ENCODE measurements around the gene CREB3L2. TPM values are rescaled to one million over a fixed set of nuclear protein-coding genes. Genes with fewer than 3 reads are reported as not detected.

CREB3L2 gene
- total and polyA plus RNA-seq, 2 of the 4 experiments (the other 2 are of a cell fraction) = 42.3 to 57.9 TPM

DNA sequence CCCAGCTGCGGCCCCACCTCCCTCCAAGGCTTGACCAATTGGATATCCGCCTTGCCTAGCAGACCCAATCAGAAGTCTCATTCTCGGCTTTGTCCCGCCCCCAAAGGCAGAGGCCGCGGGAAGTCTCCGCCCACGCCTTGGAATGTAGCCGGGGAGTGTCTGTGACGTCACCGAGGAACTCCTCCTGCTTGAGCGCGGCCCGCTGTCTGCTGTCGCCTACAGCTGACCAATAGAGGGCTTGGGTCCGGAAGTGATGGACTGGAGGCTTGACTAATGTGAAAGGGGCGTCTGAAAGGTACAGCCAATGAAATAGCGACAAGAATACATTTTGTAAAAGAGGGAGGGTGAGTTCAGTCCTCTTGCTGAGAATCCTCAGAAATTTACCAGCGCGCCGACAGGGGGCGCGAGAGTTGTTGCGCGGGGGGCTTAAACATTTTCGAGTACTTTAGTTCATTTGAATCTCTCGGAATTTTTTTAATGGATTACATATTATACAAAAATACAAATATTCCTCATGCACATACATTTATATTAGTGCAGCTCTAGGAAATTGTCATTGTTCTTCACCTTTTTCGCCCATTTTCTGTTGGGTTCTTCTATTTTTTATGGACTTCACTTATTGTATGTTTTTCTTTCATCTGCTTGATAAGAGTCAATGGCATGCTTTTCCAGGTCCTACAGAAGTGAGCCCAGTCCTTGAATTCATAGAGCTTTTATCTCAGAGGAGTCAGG is 376 bp upstream of the CREB3L2 start:
- Histone ChIP-seq H2BK15ac (ENCODE audit: low read depth, low read length) (no peak overlapping the region), H2BK120ac (ENCODE audit: low read depth, low read length) (no peak overlapping the region), H3K27ac (ENCODE audit: insufficient read depth, low read length) (no peak overlapping the region; the same call in 1 of the 2 replicates), H3K9ac (ENCODE audit: low read depth, low read length) (no peak overlapping the region), H3K79me1 (ENCODE audit: low read depth in 1 of 2, low read length in 2 of 2) (peaks cover 0 to 33% of the 10 kb centered on the region in 2 experiments; a peak in 2 of 4 replicates), H4K91ac (ENCODE audit: insufficient read depth, low read depth, low read length) (no peak overlapping the region), H3K14ac (replicated peaks; ENCODE audit: low read depth, low read length) (no peak overlapping the region), H3K9me1 (ENCODE audit: insufficient read depth, low read length) (peaks cover 9% of the 10 kb centered on the region), H2AK5ac (ENCODE audit: low read depth, low read length) (no peak overlapping the region), H4K5ac (ENCODE audit: low read depth, low read length) (no peak overlapping the region), H3K4me1 (ENCODE audit: control insufficient read depth, insufficient read depth, low read length) (peaks cover 6% of the 10 kb centered on the region), H4K20me1 (ENCODE audit: insufficient read depth, low read length) (peaks cover 22% of the 10 kb centered on the region; the same call in 1 of the 2 replicates), H3K56ac (ENCODE audit: extremely low read depth, insufficient read depth, low read length) (no peak overlapping the region), H3K4me3 (ENCODE audit: insufficient read depth, low read depth, low read length) (peak overlapping the region; percentile 85), H3K27me3 (ENCODE audit: control insufficient read depth, insufficient read depth, low read length) (no peaks in the 10 kb centered on the region), H2AFZ (replicated peaks; ENCODE audit: low read length, poor library complexity) (peak overlapping the region; percentile 93), H3K23ac (ENCODE audit: low read depth, low read length) (no peak overlapping the region), H3K9me3 (ENCODE audit: control insufficient read depth, insufficient read depth, low read length) (no peaks in the 10 kb centered on the region), H2AK9ac (replicated peaks; ENCODE audit: low read depth, low read length, poor library complexity) (peak overlapping the region; percentile 34), H3K4me2 (ENCODE audit: low read depth, low read length) (no peak overlapping the region), H3K36me3 (ENCODE audit: control insufficient read depth, insufficient read depth, low read length) (no peaks in the 10 kb centered on the region; the same call in 1 of the 2 replicates), H3K4ac (ENCODE audit: low read depth, low read length) (no peak overlapping the region), H2BK5ac (ENCODE audit: low read depth, low read length, poor library complexity, severe bottlenecking) (no peak overlapping the region), H2BK20ac (ENCODE audit: low read depth, low read length) (no peak overlapping the region; the same call in 1 of the 2 replicates), H3K18ac (ENCODE audit: low read depth, low read length) (no peak overlapping the region), H4K8ac (ENCODE audit: low read depth in 2 of 2, low read length in 2 of 2) (no peak overlapping the region)
- ATAC-seq (ENCODE audit: low read depth) (peak; percentile 90), DNase-seq (peak; percentile 100)
- no TSS peak for BruUV-seq (replicated peaks)
- CTCF ChIA-PET = interaction anchor here (0.6 to 2.0 kb wide), 15 partner anchors 10 to 809 kb away, joined by 3 to 8 read pairs (median 3); no protein-coding TSS in a partner anchor
- in situ Hi-C loops (cut with MboI; ENCODE audit: low sequenced_read_pairs) (loop anchor here (5.0 to 10.0 kb wide), 2 partner anchors 95 to 347 kb away; no protein-coding TSS in a partner anchor), intact Hi-C loops (cut with micrococcal nuclease) (loop anchor here (1.0 to 5.0 kb wide), 3 partner anchors 59 to 736 kb away; no protein-coding TSS in a partner anchor), dilution Hi-C loops (cut with HindIII; ENCODE audit: low sequenced_read_pairs, unreplicated experiment) (loop anchor here (25.0 kb wide), 1 partner anchor 390 kb away; no protein-coding TSS in a partner anchor)
- 0% methylated on average over 14 of the region's 28 CpGs; no CpG with 5 or more reads in 1 of the 2 experiments for WGBS, 2 experiments (ENCODE audit: extremely low coverage in 2 of 2, insufficient read length in 1 of 2)
- peak; percentile 53 for TF ChIP-seq RAD21 (IDR thresholded peaks at IDR 0.05; ENCODE audit: low read length)
- TF ChIP-seq, protein P1, sequence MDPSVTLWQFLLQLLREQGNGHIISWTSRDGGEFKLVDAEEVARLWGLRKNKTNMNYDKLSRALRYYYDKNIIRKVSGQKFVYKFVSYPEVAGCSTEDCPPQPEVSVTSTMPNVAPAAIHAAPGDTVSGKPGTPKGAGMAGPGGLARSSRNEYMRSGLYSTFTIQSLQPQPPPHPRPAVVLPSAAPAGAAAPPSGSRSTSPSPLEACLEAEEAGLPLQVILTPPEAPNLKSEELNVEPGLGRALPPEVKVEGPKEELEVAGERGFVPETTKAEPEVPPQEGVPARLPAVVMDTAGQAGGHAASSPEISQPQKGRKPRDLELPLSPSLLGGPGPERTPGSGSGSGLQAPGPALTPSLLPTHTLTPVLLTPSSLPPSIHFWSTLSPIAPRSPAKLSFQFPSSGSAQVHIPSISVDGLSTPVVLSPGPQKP (IDR thresholded peaks at IDR 0.05; ENCODE audit: borderline replicate concordance, low read depth, low read length) = no peak
- TF ChIP-seq, protein P2, sequence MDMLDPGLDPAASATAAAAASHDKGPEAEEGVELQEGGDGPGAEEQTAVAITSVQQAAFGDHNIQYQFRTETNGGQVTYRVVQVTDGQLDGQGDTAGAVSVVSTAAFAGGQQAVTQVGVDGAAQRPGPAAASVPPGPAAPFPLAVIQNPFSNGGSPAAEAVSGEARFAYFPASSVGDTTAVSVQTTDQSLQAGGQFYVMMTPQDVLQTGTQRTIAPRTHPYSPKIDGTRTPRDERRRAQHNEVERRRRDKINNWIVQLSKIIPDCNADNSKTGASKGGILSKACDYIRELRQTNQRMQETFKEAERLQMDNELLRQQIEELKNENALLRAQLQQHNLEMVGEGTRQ (IDR thresholded peaks at IDR 0.05; ENCODE audit: low read depth, low read length) = 0 out of 2 replicates have a peak, but pooled peaks have one; percentile 40
- no peak for TF ChIP-seq MAFK (IDR thresholded peaks at IDR 0.05; ENCODE audit: low read depth, low read length)
- peak; percentile 74; the same call in 1 of the 2 replicates for TF ChIP-seq FOS (IDR thresholded peaks at IDR 0.05; ENCODE audit: low read depth, low read length)
- TF ChIP-seq MAZ (IDR thresholded peaks at IDR 0.05; ENCODE audit: borderline replicate concordance, low read depth, low read length) = peak; percentile 74; the same call in 1 of the 2 replicates
- TF ChIP-seq, protein P3, sequence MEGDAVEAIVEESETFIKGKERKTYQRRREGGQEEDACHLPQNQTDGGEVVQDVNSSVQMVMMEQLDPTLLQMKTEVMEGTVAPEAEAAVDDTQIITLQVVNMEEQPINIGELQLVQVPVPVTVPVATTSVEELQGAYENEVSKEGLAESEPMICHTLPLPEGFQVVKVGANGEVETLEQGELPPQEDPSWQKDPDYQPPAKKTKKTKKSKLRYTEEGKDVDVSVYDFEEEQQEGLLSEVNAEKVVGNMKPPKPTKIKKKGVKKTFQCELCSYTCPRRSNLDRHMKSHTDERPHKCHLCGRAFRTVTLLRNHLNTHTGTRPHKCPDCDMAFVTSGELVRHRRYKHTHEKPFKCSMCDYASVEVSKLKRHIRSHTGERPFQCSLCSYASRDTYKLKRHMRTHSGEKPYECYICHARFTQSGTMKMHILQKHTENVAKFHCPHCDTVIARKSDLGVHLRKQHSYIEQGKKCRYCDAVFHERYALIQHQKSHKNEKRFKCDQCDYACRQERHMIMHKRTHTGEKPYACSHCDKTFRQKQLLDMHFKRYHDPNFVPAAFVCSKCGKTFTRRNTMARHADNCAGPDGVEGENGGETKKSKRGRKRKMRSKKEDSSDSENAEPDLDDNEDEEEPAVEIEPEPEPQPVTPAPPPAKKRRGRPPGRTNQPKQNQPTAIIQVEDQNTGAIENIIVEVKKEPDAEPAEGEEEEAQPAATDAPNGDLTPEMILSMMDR (conservative IDR thresholded peaks at IDR 0.05; ENCODE audit: low read depth, low read length) = peak; percentile 95
- TF ChIP-seq SMC3 (IDR thresholded peaks at IDR 0.05; ENCODE audit: low read depth, low read length) = peak; percentile 51
- peak; percentile 7; the same call in 1 of the 2 replicates for TF ChIP-seq NFE2L2 (IDR thresholded peaks at IDR 0.05; ENCODE audit: low read depth, low read length)
- TF ChIP-seq POLR2A (IDR thresholded peaks at IDR 0.05; ENCODE audit: low read depth, low read length) = no peak
- POLR2A ChIA-PET (ENCODE audit: unreplicated experiment) = no interaction called here
